Lower leg skin (tissue), 4 donors: ENCODE data around the gene KTN1. TPM values are rescaled to one million over a fixed set of nuclear protein-coding genes. Genes with fewer than 3 reads are reported as not detected.

Experiments
- DNase-seq, 2 donors: peaks; one replicate each; pipeline ENCODE4 v3.0.0-alpha.2; 2019; ENCODE audit warnings: low spot score in 2 of 2
- H3K4me3 ChIP-seq: fragments of 200-600 bp; sonication (generic); 2 replicates; pipeline ENCODE4 v1.5.1; 2017; ENCODE audit warnings: mild to moderate bottlenecking, low read depth; ENCODE audit not compliant: poor library complexity, severe bottlenecking
- CTCF ChIP-seq, 3 donors: fragments of 450-650 bp; IDR thresholded peaks; one replicate each; pipeline ENCODE4 v1.5.1; 2016; ENCODE audit warnings: antibody characterized with exemption in 3 of 3, mild to moderate bottlenecking in 3 of 3, moderate library complexity in 2 of 3
- POLR2A ChIP-seq, 2 donors: fragments of 450-650 bp; IDR thresholded peaks; one replicate each; pipeline ENCODE4 v1.6.1; 2016 to 2017; ENCODE audit warnings: antibody characterized with exemption in 2 of 2, mild to moderate bottlenecking in 1 of 2, moderate library complexity in 1 of 2
- WGBS, 2 donors: methylation state at CpG; one replicate each; pipeline ENCODE4 v1.1.5; 2018; 5-methylcytosine and 5-hydroxymethylcytosine counted together
- intact Hi-C: fragments of 100-400 bp; cut with DNase I; formaldehyde crosslinking; loops from one replicate; pipeline ENCODE4 v1.15.0; 2023; ENCODE audit warnings: low total_unique reads
- total RNA-seq, 4 donors: library from RNA; depleted of rRNA; stranded (reverse); fragments of >200 nt; gene quantifications; one replicate each; pipeline ENCODE4 v1.1.0, GENCODE V29; 2016

KTN1 gene
- total RNA-seq, 4 donors from 2014 or later: 97.7 to 117 (median 106) TPM

GRCh38 chr14:55731881-55732498 lies 152.0 kb downstream of the KTN1 start:
- H3K4me3 ChIP-seq: no peak overlapping the region
- intact Hi-C loops: no loop called here
- peak in 1 of 2 donors; percentile 48 for DNase-seq
- WGBS, 2 donors: 35 to 51% methylated on average over 2 of the region's 2 CpGs
- TF ChIP-seq POLR2A (IDR thresholded peaks at IDR 0.05): no peak
- TF ChIP-seq CTCF (IDR thresholded peaks at IDR 0.05): no peak

- DNase-seq: no peak
- intact Hi-C loops: no loop called here
- 47 to 53% methylated on average over 3 of the region's 3 CpGs for WGBS, 2 donors
- TF ChIP-seq CTCF (IDR thresholded peaks at IDR 0.05): no peak
- TF ChIP-seq POLR2A (IDR thresholded peaks at IDR 0.05): no peak
- no peak overlapping the region for H3K4me3 ChIP-seq
Measured at GRCh38 chr14:55733599-55733998, 153.6 kb downstream of the KTN1 start.

Other genes with a start within 250 kb of the KTN1 start
- 10 to 100 TPM; 14.8 to 24.9 (median 17.2) TPM for gene ATG14, start 168.4 kb upstream of the KTN1 start, total RNA-seq
- gene TBPL2, start 139.6 kb upstream of the KTN1 start, total RNA-seq: not detected